Nephron (organoid): Measurements from ENCODE around the gene SOCS2.
A peak's percentile ranks its signal among the peaks of the same experiment; 100 is the strongest.

Experiments
- H3K27ac Mint-ChIP-seq, 3 experiments: 2 replicates each; pipeline ENCODE4 v1.8.0; 2020; ENCODE audit warnings: mixed read lengths in 3 of 3, mild to moderate bottlenecking in 2 of 3, moderate library complexity in 1 of 3
- H3K27me3 Mint-ChIP-seq: 2 replicates; pipeline ENCODE4 v1.8.0; 2021; ENCODE audit warnings: low read depth, mild to moderate bottlenecking, moderate library complexity, mixed read lengths
- H3K36me3 Mint-ChIP-seq: 2 replicates; pipeline ENCODE4 v1.8.0; 2020; ENCODE audit warnings: low read depth, mixed read lengths
- H3K4me1 Mint-ChIP-seq: 2 replicates; pipeline ENCODE4 v1.8.0; 2020; ENCODE audit warnings: mixed read lengths
- H3K4me3 Mint-ChIP-seq, 3 experiments: 2 replicates each; pipeline ENCODE4 v1.8.0; 2020; ENCODE audit warnings: mild to moderate bottlenecking in 3 of 3, mixed read lengths in 3 of 3, moderate library complexity in 2 of 3
- H3K9me3 Mint-ChIP-seq: 2 replicates; pipeline ENCODE4 v1.8.0; 2020; ENCODE audit warnings: mixed read lengths
- CTCF ChIP-seq, 3 experiments: fragments of 200-600 bp; sonication (generic); IDR thresholded peaks; one replicate each; pipeline ENCODE4 v1.5.0; 2021; ENCODE audit warnings: antibody characterized with exemption in 3 of 3; ENCODE audit not compliant: unreplicated experiment in 3 of 3

Gene SOCS2

GRCh38 chr12:93571925-93572711, at the start of gene SOCS2:
TSS of gene SOCS2 (plus strand) at chr12:93572675. CDS start at chr12:93572898, 223 bp downstream.
- peaks cover 32% of the 10 kb centered on the region for H3K4me1 Mint-ChIP-seq
- no peak for TF ChIP-seq CTCF (IDR thresholded peaks at IDR 0.05; ENCODE audit: unreplicated experiment in 3 of 3)
- H3K36me3 Mint-ChIP-seq = peaks cover 22% of the 10 kb centered on the region
- H3K9me3 Mint-ChIP-seq = no peaks in the 10 kb centered on the region
- H3K27ac Mint-ChIP-seq = peak within 1 kb of the TSS in 1 of 3 experiments; percentile 89
- peaks cover 39% of the 10 kb centered on the region for H3K27me3 Mint-ChIP-seq
- H3K4me3 Mint-ChIP-seq = peak within 1 kb of the TSS; percentile 91 to 96 (median 94)

- Mint-ChIP-seq H3K36me3 (no peaks in the 10 kb centered on the region), H3K4me1 (no peaks in the 10 kb centered on the region), H3K9me3 (no peaks in the 10 kb centered on the region), H3K4me3 (no peak overlapping the region), H3K27ac (no peak overlapping the region), H3K27me3 (peaks cover 3% of the 10 kb centered on the region)
- TF ChIP-seq CTCF (IDR thresholded peaks at IDR 0.05; ENCODE audit: unreplicated experiment in 3 of 3) = no peak
These were observed 47.9 kb upstream of the SOCS2 start for GRCh38 chr12:93524386-93525133.

GRCh38 chr12:93526786-93527428, 45.6 kb upstream of the SOCS2 start:
- Mint-ChIP-seq H3K4me3 (no peak overlapping the region), H3K36me3 (no peaks in the 10 kb centered on the region), H3K27me3 (peaks cover 3% of the 10 kb centered on the region), H3K9me3 (no peaks in the 10 kb centered on the region), H3K27ac (peak overlapping the region in 1 of 3 experiments; percentile 6), H3K4me1 (peaks cover 5% of the 10 kb centered on the region)
- no peak for TF ChIP-seq CTCF (IDR thresholded peaks at IDR 0.05; ENCODE audit: unreplicated experiment in 3 of 3)

GRCh38 chr12:93530358-93530757, 42.1 kb upstream of the SOCS2 start:
- peaks cover 3% of the 10 kb centered on the region for H3K9me3 Mint-ChIP-seq
- H3K27me3 Mint-ChIP-seq = peaks cover 3% of the 10 kb centered on the region
- no peak overlapping the region for H3K27ac Mint-ChIP-seq
- peaks cover 5% of the 10 kb centered on the region for H3K4me1 Mint-ChIP-seq
- no peak for TF ChIP-seq CTCF (IDR thresholded peaks at IDR 0.05; ENCODE audit: unreplicated experiment in 3 of 3)
- no peak overlapping the region for H3K4me3 Mint-ChIP-seq
- no peaks in the 10 kb centered on the region for H3K36me3 Mint-ChIP-seq

GRCh38 chr12:93533310-93533709, 39.2 kb upstream of the SOCS2 start:
- H3K4me1 Mint-ChIP-seq = peaks cover 26% of the 10 kb centered on the region
- no peak for TF ChIP-seq CTCF (IDR thresholded peaks at IDR 0.05; ENCODE audit: unreplicated experiment in 3 of 3)
- peaks cover 3% of the 10 kb centered on the region for H3K9me3 Mint-ChIP-seq
- H3K27me3 Mint-ChIP-seq = no peaks in the 10 kb centered on the region
- no peaks in the 10 kb centered on the region for H3K36me3 Mint-ChIP-seq
- H3K4me3 Mint-ChIP-seq = no peak overlapping the region
- H3K27ac Mint-ChIP-seq = no peak overlapping the region
